Epithelial cell of esophagus (primary cell): ENCODE results near the gene ANXA5.

Experiments used
- DNase-seq: peaks from one replicate; pipeline ENCODE4 v3.0.0; 2010; ENCODE audit warnings: low read depth
- H3K4me3 ChIP-seq: 2 replicates; pipeline ENCODE4 v1.5.1; 2011; ENCODE audit warnings: mild to moderate bottlenecking, low read length, control low read depth
- TF ChIP-seq, protein P1 (sequence below): IDR thresholded peaks from 2 replicates; pipeline ENCODE4 v1.5.1; 2011; ENCODE audit warnings: low read depth, mild to moderate bottlenecking, low read length, control low read depth, inconsistent platforms; ENCODE audit not compliant: insufficient read depth; ENCODE audit errors: missing control alignments

ANXA5 gene

GRCh38 chr4:121712001-121712651, 15.3 kb upstream of the ANXA5 start:
- TF ChIP-seq, protein P1, sequence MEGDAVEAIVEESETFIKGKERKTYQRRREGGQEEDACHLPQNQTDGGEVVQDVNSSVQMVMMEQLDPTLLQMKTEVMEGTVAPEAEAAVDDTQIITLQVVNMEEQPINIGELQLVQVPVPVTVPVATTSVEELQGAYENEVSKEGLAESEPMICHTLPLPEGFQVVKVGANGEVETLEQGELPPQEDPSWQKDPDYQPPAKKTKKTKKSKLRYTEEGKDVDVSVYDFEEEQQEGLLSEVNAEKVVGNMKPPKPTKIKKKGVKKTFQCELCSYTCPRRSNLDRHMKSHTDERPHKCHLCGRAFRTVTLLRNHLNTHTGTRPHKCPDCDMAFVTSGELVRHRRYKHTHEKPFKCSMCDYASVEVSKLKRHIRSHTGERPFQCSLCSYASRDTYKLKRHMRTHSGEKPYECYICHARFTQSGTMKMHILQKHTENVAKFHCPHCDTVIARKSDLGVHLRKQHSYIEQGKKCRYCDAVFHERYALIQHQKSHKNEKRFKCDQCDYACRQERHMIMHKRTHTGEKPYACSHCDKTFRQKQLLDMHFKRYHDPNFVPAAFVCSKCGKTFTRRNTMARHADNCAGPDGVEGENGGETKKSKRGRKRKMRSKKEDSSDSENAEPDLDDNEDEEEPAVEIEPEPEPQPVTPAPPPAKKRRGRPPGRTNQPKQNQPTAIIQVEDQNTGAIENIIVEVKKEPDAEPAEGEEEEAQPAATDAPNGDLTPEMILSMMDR: no peak
- DNase-seq: peak; percentile 72
- H3K4me3 ChIP-seq: no peak overlapping the region

GRCh38 chr4:121711263-121712000, 14.7 kb upstream of the ANXA5 start:
- DNase-seq: peak; percentile 88
- TF ChIP-seq, protein P1: no peak
- H3K4me3 ChIP-seq: peak overlapping the region; percentile 20

- H3K4me3 ChIP-seq: no peak overlapping the region
- DNase-seq: no peak
- TF ChIP-seq, protein P1: no peak
Observed at GRCh38 chr4:121709766-121710405, 13.1 kb upstream of the ANXA5 start.

GRCh38 chr4:121707344-121707743, 10.6 kb upstream of the ANXA5 start:
- H3K4me3 ChIP-seq: no peak overlapping the region
- TF ChIP-seq, protein P1: no peak
- no peak for DNase-seq

DNA sequence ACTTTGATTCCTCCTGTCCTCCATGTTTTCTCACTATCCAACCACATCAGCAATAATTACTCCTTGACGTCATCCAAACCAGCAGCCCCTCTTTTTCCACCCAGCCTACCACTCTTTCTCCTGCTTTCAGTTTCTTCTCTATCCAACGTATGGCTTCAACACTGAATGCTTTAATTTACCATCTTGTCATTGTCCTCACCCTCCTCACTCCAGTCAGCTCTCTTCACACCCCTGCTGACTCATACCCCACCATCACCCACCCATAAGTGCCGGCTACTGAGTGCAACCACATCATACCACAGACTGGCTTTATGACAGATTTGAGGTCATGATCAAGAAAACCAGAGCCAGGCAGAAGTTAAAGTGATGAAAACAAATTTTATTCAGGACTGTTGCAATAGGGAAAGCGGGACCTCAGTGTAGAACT, 9.8 kb upstream of the ANXA5 start:
- H3K4me3 ChIP-seq: no peak overlapping the region
- no peak for DNase-seq
- TF ChIP-seq, protein P1: no peak

DNA sequence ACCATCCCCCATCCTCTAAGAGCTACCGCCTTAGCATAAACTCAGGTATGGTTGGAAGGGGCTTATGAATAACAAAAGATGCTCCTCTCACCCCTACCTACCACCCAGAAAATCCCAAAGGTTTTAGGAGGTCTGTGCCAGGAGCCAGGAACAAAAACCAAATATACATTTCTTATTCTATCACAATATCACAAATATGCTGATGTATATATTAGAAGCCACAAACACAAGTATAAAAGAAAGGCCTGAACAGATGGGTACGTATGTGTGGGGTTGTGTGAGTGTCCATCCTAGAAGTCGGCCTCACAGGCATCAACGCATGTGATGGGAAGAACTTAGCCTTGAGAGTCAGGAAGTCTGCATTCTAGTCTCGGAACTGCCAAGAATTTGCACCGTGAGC, 8.7 kb upstream of the ANXA5 start:
- H3K4me3 ChIP-seq: no peak overlapping the region
- TF ChIP-seq, protein P1: no peak
- DNase-seq: no peak
